ENCODE measurements around the gene CSNK1D. TPM values are rescaled to one million over a fixed set of nuclear protein-coding genes. Genes with fewer than 3 reads are reported as not detected.

The CSNK1D gene
- total RNA-seq, 4 donors from 2014 or later, result 52.3 to 142 (median 58.8) TPM

DNA sequence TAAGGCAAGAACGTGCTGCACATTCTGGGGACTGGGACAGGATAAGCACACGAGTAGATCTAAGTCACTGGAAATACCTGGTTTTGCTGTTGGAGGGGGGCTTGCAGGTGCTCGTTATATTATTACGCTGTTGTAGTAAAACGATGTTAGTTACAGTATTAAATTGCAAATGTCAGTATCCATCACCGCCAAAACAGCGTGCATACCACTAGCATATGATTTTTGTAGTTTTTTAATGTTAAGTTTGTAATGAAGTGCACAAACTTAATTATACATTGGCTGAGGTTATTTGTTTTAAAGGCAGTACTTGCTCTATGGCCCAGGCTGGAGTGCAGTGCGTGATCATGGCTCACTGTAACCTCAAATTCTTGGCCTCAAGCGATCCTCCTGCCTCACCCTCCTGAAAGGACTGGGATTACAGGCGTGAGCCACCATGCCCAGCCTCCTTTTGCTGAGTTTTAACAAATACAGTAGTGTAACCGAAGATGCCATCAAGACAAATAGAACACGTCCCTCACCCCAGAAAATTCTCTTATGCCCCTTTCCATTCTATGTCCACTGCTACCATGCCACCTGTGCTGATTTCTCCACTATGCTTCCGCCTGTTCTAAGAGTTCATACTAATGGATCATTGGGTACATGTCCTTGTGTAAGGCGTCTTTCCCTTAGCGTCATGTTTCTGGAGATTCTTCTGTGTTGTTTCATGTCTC lies 20.7 kb upstream of the CSNK1D start:
- Histone ChIP-seq H3K4me3 (peak overlapping the region; percentile 75), H3K27ac (peak overlapping the region; percentile 99), H3K36me3 (no peaks in the 10 kb centered on the region), H3K9me3 (no peaks in the 10 kb centered on the region), H3K27me3 (no peaks in the 10 kb centered on the region), H3K4me1 (peaks cover 58% of the 10 kb centered on the region)
- 81% methylated on average over 15 of the region's 15 CpGs for WGBS
- TF ChIP-seq POLR2A (IDR thresholded peaks at IDR 0.05) (no peak), CTCF (IDR thresholded peaks at IDR 0.05) (no peak), POLR2AphosphoS5 (IDR thresholded peaks at IDR 0.05) (no peak), EP300 (IDR thresholded peaks at IDR 0.05) (no peak)
- no peak for DNase-seq (ENCODE audit: low spot score in 2 of 2)

- DNase-seq (ENCODE audit: low spot score in 2 of 2), result peak; percentile 98
- WGBS, result 7% methylated on average over 53 of the region's 86 CpGs
- H3K4me1 ChIP-seq, result peaks cover 44% of the 10 kb centered on the region
- peak overlapping the region; percentile 99 for H3K27ac ChIP-seq
- H3K27me3 ChIP-seq, result no peaks in the 10 kb centered on the region
- H3K9me3 ChIP-seq, result no peaks in the 10 kb centered on the region
- no peaks in the 10 kb centered on the region for H3K36me3 ChIP-seq
- H3K4me3 ChIP-seq, result peak overlapping the region; percentile 75
- TF ChIP-seq EP300 (IDR thresholded peaks at IDR 0.05) (no peak), POLR2AphosphoS5 (IDR thresholded peaks at IDR 0.05) (peak in 2 of 3 donors; percentile 66 to 92), POLR2A (IDR thresholded peaks at IDR 0.05) (peak; percentile 73 to 94), CTCF (IDR thresholded peaks at IDR 0.05) (no peak)
These were observed 19.0 kb upstream of the CSNK1D start for GRCh38 chr17:82292251-82293154.

DNA sequence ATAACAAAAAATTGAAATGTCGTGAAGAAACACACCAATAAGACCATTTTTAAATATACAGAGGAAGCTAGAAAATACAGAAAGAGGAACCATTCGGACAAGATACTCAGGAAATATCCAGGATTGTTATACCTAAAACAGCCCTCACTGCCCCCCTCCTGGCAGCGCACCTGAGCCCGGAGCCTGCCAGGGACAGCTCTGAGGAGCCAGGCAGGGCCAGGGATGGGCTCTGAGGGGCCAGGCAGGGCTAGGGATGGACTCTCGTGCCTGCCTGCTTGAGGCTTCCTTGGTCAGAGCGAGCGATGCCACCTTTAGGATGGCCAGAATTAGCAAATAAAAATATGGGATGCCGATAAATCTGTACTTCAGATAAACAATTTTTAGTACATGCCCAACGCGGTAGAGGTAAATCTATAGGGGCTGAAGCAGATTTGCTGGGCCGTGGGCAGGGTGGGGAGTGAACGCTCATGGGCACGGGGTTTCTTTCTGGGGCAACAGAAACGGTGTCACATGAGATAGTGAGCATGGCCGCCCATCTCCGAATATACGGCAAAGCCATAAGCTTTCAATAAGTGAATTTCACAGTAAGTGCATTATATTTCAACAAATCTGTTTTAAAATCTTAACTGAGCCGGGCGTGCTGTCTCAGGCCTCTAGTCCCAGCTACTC lies 18.2 kb upstream of the CSNK1D start:
- Histone ChIP-seq H3K36me3 (no peaks in the 10 kb centered on the region), H3K4me3 (peak overlapping the region; percentile 75), H3K4me1 (peaks cover 36% of the 10 kb centered on the region), H3K27me3 (no peaks in the 10 kb centered on the region), H3K27ac (peak overlapping the region; percentile 99), H3K9me3 (no peaks in the 10 kb centered on the region)
- TF ChIP-seq EP300 (IDR thresholded peaks at IDR 0.05) (no peak), POLR2AphosphoS5 (IDR thresholded peaks at IDR 0.05) (no peak), POLR2A (IDR thresholded peaks at IDR 0.05) (no peak), CTCF (IDR thresholded peaks at IDR 0.05) (no peak)
- DNase-seq (ENCODE audit: low spot score in 2 of 2), result peak in 1 of 2 donors; percentile 61
- WGBS, result 87% methylated on average over 19 of the region's 19 CpGs

DNA sequence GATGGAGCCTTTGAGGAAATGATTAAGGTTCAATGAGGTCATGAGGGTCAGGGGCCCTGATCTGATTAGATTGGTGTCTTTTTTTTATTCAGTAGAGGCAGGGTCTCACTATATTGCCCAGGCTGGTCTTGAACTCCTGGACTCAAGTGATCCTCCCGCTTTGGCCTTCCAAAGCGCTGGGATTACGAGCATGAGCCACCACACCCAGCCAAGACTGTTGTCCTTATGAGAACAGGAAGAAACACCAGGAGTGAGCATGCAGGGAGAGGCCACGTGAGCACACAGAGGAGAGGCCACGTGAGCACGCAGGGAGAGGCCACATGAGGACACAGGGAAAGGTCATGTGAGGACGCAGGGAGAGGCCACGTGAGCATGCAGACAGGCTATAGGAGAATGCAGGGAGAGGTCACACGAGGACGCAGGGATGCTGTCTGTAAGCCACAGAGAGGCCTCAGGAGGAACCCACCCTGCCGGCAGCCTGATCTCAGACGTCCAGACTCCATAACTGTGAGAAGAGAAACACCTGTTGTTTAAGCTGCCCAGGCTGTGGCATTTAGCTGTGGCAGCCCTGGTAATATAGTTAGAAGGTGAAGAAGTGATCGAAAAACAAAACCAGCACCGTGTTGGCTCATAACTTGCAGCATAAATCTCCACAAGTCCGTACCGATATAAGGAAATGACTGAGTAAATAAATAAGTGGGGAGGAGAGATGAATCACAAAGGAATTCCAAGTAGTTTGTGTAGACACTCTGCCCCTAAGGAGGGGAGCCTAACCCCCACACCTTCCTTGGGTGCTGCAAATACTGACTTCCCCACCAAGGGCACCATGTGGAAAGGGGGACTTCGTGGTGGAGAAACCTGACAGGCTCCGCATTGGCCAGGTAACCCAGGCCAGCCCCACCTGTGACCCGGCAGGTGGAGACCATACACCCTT lies 14.6 kb upstream of the CSNK1D start:
- Histone ChIP-seq H3K4me1 (peaks cover 18% of the 10 kb centered on the region), H3K36me3 (no peaks in the 10 kb centered on the region), H3K27ac (peak overlapping the region; percentile 38), H3K9me3 (no peaks in the 10 kb centered on the region), H3K27me3 (no peaks in the 10 kb centered on the region), H3K4me3 (no peak overlapping the region)
- DNase-seq (ENCODE audit: low spot score in 2 of 2), result peak in 1 of 2 donors; percentile 55
- TF ChIP-seq POLR2AphosphoS5 (IDR thresholded peaks at IDR 0.05) (peak in 1 of 3 donors; percentile 36), EP300 (IDR thresholded peaks at IDR 0.05) (no peak), CTCF (IDR thresholded peaks at IDR 0.05) (no peak)
- WGBS, result 79% methylated on average over 18 of the region's 19 CpGs

All from suprapubic skin (tissue), 4 donors.